HEK293 (cell line): Measurements from ENCODE around the gene SLC12A4.
"Not testable (repeated sequence)": the region's sequence is repeated elsewhere in the genome, so short reads cannot be mapped to it uniquely, and the experiment has no call there.

Source experiments
- CTCF ChIA-PET: fragments of 350-600 bp; formaldehyde crosslinking; extraction: SDS; loops from one replicate; lab custom pipeline; 2021; ENCODE audit warnings: antibody characterized with exemption; lab: Yijun Ruan, JAX
- POLR2A ChIA-PET: fragments of 300-600 bp; formaldehyde crosslinking; extraction: SDS; loops from one replicate; lab custom pipeline; 2020; ENCODE audit warnings: antibody characterized with exemption, inconsistent platforms; lab: Yijun Ruan, JAX
- H3K27ac ChIP-seq: fragments of 200-500 bp; sonication (Bioruptor generic); 2 replicates; pipeline ENCODE4 v1.5.1; 2014; ENCODE audit warnings: low read depth, low read length, control low read depth, inconsistent platforms; ENCODE audit errors: extremely low read depth
- H3K36me3 ChIP-seq, 2 experiments: fragments of 200-500 bp in 1 of 2; sonication (Bioruptor generic) in 1 of 2; 1 replicate in 1 of 2; 2 replicates in 1 of 2; pipeline ENCODE4 v1.5.1; 2014 to 2017; ENCODE audit warnings: inconsistent platforms in 2 of 2, low read length in 2 of 2; ENCODE audit not compliant: control insufficient read depth in 2 of 2, insufficient read depth in 1 of 2
- H3K4me1 ChIP-seq: fragments of 200-500 bp; sonication (Bioruptor generic); 2 replicates; pipeline ENCODE4 v1.5.1; 2014; ENCODE audit warnings: mild to moderate bottlenecking, low read length, inconsistent platforms; ENCODE audit not compliant: control insufficient read depth, insufficient read depth
- H3K4me3 ChIP-seq: 2 replicates; pipeline ENCODE4 v1.5.1; 2011; ENCODE audit warnings: low read depth, mild to moderate bottlenecking, control low read depth, low read length, moderate library complexity
- H3K9me3 ChIP-seq: fragments of 200-500 bp; sonication (Bioruptor generic); 2 replicates; pipeline ENCODE4 v1.5.1; 2014; ENCODE audit warnings: low read depth, low read length, inconsistent platforms; ENCODE audit not compliant: control insufficient read depth, insufficient read depth
- ELK4 ChIP-seq: IDR thresholded peaks from 2 replicates; pipeline ENCODE4 v1.6.1; 2011; ENCODE audit warnings: mild to moderate bottlenecking, low read depth, low read length, borderline replicate concordance
- FEZF1 ChIP-seq: fragments of 450-650 bp; formaldehyde crosslinking; IDR thresholded peaks from 2 replicates; pipeline ENCODE4 v1.5.1; 2016; ENCODE audit warnings: missing biosample characterization, missing genetic modification characterization
- HIC1 ChIP-seq: fragments of 450-650 bp; formaldehyde crosslinking; IDR thresholded peaks from 2 replicates; pipeline ENCODE4 v1.5.1; 2016; ENCODE audit warnings: missing biosample characterization, missing genetic modification characterization
- MZF1 ChIP-seq: fragments of 450-650 bp; formaldehyde crosslinking; IDR thresholded peaks from 2 replicates; pipeline ENCODE4 v1.5.1; 2017; ENCODE audit warnings: missing biosample characterization, missing genetic modification characterization, borderline replicate concordance
- YY2 ChIP-seq: fragments of 450-650 bp; formaldehyde crosslinking; IDR thresholded peaks from 2 replicates; pipeline ENCODE4 v1.5.1; 2016; ENCODE audit warnings: missing biosample characterization, missing genetic modification characterization
- ZBTB44 ChIP-seq: fragments of 450-650 bp; IDR thresholded peaks from 2 replicates; pipeline ENCODE4 v1.5.1; 2018; ENCODE audit warnings: missing biosample characterization, mild to moderate bottlenecking, missing genetic modification characterization
- ZEB2 ChIP-seq: fragments of 450-650 bp; formaldehyde crosslinking; IDR thresholded peaks from 2 replicates; pipeline ENCODE4 v1.5.1; 2016; ENCODE audit warnings: missing biosample characterization, missing genetic modification characterization
- ZNF121 ChIP-seq: fragments of 450-650 bp; formaldehyde crosslinking; IDR thresholded peaks from 2 replicates; pipeline ENCODE4 v1.5.1; 2016; ENCODE audit warnings: missing biosample characterization, missing genetic modification characterization
- ZNF280C ChIP-seq: fragments of 450-650 bp; formaldehyde crosslinking; IDR thresholded peaks from 2 replicates; pipeline ENCODE4 v1.5.1; 2016; ENCODE audit warnings: missing biosample characterization, missing genetic modification characterization
- ZNF302 ChIP-seq: fragments of 450-650 bp; formaldehyde crosslinking; IDR thresholded peaks from 2 replicates; pipeline ENCODE4 v1.5.1; 2016; ENCODE audit warnings: missing biosample characterization, missing genetic modification characterization, low read depth
- ZNF391 ChIP-seq: fragments of 450-650 bp; formaldehyde crosslinking; IDR thresholded peaks from 2 replicates; pipeline ENCODE4 v1.5.1; 2016; ENCODE audit warnings: low read depth, missing biosample characterization, missing genetic modification characterization, borderline replicate concordance
- ZNF501 ChIP-seq: fragments of 450-650 bp; formaldehyde crosslinking; IDR thresholded peaks from 2 replicates; pipeline ENCODE4 v1.5.1; 2016; ENCODE audit warnings: missing biosample characterization, missing genetic modification characterization
- ZNF548 ChIP-seq: fragments of 450-650 bp; formaldehyde crosslinking; IDR thresholded peaks from 2 replicates; pipeline ENCODE4 v1.5.1; 2016; ENCODE audit warnings: missing biosample characterization, missing genetic modification characterization
- ZNF558 ChIP-seq: fragments of 450-650 bp; formaldehyde crosslinking; IDR thresholded peaks from 2 replicates; pipeline ENCODE4 v1.5.1; 2016; ENCODE audit warnings: missing biosample characterization, missing genetic modification characterization
- ZNF701 ChIP-seq: fragments of 450-650 bp; formaldehyde crosslinking; IDR thresholded peaks from 2 replicates; pipeline ENCODE4 v1.5.1; 2016; ENCODE audit warnings: missing biosample characterization, missing genetic modification characterization
- ZNF792 ChIP-seq: fragments of 450-650 bp; formaldehyde crosslinking; IDR thresholded peaks from 2 replicates; pipeline ENCODE4 v1.5.1; 2016; ENCODE audit warnings: missing biosample characterization, missing genetic modification characterization
- ZSCAN5A ChIP-seq: fragments of 450-650 bp; formaldehyde crosslinking; IDR thresholded peaks from 2 replicates; pipeline ENCODE4 v1.5.1; 2016; ENCODE audit warnings: missing biosample characterization, missing genetic modification characterization

The SLC12A4 gene

GRCh38 chr16:67976205-67976604 is 7.8 kb upstream of the SLC12A4 start:
- H3K27ac ChIP-seq: no peak overlapping the region
- H3K9me3 ChIP-seq: no peaks in the 10 kb centered on the region
- CTCF ChIA-PET: no interaction called here
- H3K4me1 ChIP-seq: no peaks in the 10 kb centered on the region
- TF ChIP-seq ZNF302 (tag by site-specific recombination): no peak
- no peak for TF ChIP-seq ZNF121 (tag by site-specific recombination)
- TF ChIP-seq ZEB2 (tag by site-specific recombination): no peak
- TF ChIP-seq, all 188 proteins: peak for 0
- no peaks in the 10 kb centered on the region for H3K36me3 ChIP-seq
- POLR2A ChIA-PET: no interaction called here
- no peak overlapping the region for H3K4me3 ChIP-seq

GRCh38 chr16:67975321-67976105 is 7.1 kb upstream of the SLC12A4 start:
- CTCF ChIA-PET: interaction anchor here (0.7 kb wide), 1 partner anchor 89 kb away, joined by 4 read pairs; no protein-coding TSS in a partner anchor
- H3K9me3 ChIP-seq: no peaks in the 10 kb centered on the region
- TF ChIP-seq HIC1: no peak
- TF ChIP-seq ZNF280C: no peak
- no peak for TF ChIP-seq MZF1 (tag by site-specific recombination)
- TF ChIP-seq YY2: no peak
- no peak for TF ChIP-seq ZNF558 (tag by site-specific recombination)
- TF ChIP-seq ZNF792 (tag by site-specific recombination): no peak
- TF ChIP-seq ZNF701 (tag by site-specific recombination): no peak
- TF ChIP-seq, all 188 proteins: peak for 0
- H3K36me3 ChIP-seq: no peaks in the 10 kb centered on the region
- POLR2A ChIA-PET: no interaction called here
- no peak overlapping the region for H3K4me3 ChIP-seq
- H3K27ac ChIP-seq: no peak overlapping the region
- H3K4me1 ChIP-seq: no peaks in the 10 kb centered on the region

GRCh38 chr16:67972285-67972684 is 3.8 kb upstream of the SLC12A4 start:
- POLR2A ChIA-PET, H3K36me3 ChIP-seq, H3K9me3 ChIP-seq, H3K4me3 ChIP-seq, H3K4me1 ChIP-seq, H3K27ac ChIP-seq: not testable (repeated sequence)
- CTCF ChIA-PET: interaction anchor here (0.6 to 0.7 kb wide), 2 partner anchors 22 to 63 kb away, joined by 3 to 5 read pairs; no protein-coding TSS in a partner anchor

GRCh38 chr16:67971111-67971510 is 2.7 kb upstream of the SLC12A4 start:
- H3K4me1 ChIP-seq: no peaks in the 10 kb centered on the region; the same call in none of the 2 replicates
- no peak overlapping the region for H3K4me3 ChIP-seq
- no peaks in the 10 kb centered on the region for H3K9me3 ChIP-seq
- ChIA-PET POLR2A (no interaction called here), CTCF (interaction anchor here (0.6 to 1.0 kb wide), 2 partner anchors 70 to 1010 kb away, joined by 3 read pairs; partner anchors contain the start of gene CES3)
- peaks cover 0 to 3% of the 10 kb centered on the region in 2 experiments; a peak in 1 of 3 replicates for H3K36me3 ChIP-seq
- H3K27ac ChIP-seq: no peak overlapping the region
- TF ChIP-seq ZNF501: no peak
- TF ChIP-seq ZNF548: no peak
- TF ChIP-seq ZBTB44 (tag by site-specific recombination): no peak
- TF ChIP-seq ZSCAN5A (tag by site-specific recombination): no peak
- no peak for TF ChIP-seq ZNF391 (tag by site-specific recombination)
- no peak for TF ChIP-seq FEZF1 (tag by site-specific recombination)
- no peak for TF ChIP-seq ELK4
